Retina (tissue), 1 donor: ENCODE results near the gene DNAH1.

Source experiments
- DNase-seq: peaks from one replicate; pipeline ENCODE4 v3.0.0-alpha.2; 2016

Gene DNAH1

DNA sequence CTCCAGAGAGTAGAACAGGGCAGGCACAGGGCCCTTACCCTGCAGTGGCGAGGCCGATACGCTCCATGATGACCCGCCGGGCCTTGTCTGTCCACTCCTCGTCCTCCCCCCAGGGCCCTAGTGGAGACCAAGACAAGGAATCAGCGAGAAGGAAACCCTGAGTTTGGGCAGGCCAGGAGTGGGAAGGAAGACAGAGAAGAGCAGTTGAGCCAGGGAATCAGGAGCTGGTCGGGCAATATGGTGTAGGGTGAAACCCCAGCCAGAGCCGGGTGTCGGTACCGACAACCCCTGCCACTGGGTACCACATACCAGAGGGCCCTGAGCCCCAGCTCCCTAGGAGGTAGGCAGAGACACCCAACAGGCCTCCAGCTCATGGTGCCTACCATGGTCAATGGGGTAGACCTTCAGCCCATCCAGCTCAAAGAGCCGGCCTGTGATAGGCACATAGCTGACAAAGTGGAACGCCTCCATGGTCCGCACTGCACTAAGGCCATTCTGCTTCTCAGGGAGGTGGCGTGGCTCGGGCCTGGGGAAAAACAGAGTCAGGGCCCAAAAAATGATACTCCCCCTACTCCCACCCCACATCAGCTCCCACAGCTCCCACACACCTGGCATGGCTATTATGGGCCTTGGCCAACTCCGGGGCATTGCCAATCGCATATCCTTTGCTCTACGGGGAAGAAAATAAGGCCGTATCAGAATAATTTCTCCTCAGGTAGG, 90.8 kb downstream of the DNAH1 start:
- no peak for DNase-seq

DNA sequence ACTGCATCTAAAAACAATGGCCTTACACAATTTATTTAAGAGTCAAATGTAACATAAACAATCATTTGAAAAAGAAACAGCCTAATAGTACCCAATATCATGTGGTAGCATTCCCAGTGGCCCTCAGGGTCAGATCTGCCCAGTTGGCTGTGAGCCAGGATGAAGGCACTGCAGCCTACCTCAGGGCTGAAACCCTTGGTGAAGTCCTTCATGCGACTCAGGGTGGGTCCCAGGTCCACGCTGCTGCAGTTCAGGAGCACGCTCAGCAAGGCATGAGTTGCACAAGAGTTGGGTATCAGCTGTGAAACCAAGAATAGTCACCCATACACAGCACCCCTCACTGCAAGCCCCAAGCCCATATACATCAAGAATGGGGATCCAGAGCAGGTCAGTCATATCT, 91.7 kb downstream of the DNAH1 start:
- no peak for DNase-seq

DNA sequence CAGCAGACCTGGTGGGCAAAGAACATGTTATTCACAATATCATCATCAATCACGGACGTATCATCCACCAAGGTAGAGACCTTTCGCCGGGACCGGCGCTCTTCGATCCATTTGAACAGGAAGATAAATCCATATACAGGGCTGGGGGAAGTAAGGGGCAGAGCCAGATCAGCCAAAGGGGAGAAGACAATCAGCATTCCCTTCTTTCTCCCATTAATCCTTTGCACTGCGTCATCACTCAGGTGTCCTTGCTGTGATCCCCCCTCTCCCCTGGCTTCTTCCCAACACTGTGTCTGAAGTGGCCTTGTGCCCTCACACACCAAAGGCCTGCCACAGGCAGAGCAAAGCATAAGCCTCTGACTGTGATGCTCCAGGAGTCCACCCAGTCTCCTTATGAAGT, 92.3 kb downstream of the DNAH1 start:
- DNase-seq = no peak

DNA sequence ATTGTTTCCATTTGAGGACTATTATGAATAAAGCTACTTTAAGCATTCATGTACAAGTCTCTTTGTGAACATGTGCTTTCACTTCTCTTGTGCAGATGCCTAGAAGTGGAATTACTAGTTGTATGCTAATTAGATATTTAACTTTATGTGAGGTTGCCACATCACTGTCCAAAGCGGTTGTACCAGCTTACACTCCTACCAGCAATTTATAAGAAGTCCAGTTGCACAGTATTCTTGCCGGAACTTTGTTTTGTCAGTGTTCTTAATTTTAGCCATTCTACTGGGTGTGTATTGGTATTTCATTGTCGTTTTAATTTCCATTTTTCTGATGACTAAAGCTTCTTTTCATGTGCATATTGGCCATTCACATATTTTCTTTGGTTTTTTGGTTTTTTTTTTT, 99.7 kb downstream of the DNAH1 start:
- no peak for DNase-seq

DNA sequence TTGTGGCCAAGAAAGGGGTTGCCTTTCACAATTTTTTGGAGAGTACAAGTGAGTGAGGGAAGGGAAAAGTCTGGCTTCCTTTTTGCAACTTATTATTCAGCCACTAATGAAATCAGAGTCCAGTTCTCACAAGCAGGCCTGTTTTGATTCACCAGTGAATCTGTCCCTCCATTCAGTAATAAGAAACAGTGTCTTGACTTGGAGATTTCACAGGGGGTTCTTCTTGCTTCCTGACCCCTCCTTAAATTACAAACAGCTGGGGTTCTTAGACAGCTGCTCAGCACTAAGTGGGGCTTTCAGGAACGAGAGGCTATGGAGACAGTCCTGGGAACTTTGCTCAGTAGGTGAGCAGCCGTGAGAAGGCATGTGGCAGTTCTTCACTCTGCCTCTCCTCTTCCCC, 104.3 kb downstream of the DNAH1 start:
- DNase-seq = no peak

DNA sequence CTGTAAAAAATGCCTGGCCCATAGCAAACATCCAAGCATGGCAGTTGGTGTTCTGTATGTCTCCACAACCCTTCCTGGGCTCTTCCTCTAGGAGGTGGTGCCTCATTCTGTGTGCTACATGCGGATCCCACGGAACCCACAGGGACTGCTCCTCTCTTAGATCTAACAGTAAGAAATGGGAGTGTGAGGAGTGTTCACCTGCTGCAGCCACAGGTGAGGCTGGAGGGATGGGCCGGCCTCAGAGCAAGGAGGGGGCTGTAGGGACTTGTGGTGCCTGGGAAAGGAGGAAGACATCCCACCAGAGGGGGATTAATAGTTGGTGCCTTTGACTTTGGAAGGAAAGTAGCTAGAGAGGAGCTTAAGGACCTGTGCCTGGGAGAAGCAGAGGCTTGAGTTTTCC, 106.5 kb downstream of the DNAH1 start:
- DNase-seq = no peak

DNA sequence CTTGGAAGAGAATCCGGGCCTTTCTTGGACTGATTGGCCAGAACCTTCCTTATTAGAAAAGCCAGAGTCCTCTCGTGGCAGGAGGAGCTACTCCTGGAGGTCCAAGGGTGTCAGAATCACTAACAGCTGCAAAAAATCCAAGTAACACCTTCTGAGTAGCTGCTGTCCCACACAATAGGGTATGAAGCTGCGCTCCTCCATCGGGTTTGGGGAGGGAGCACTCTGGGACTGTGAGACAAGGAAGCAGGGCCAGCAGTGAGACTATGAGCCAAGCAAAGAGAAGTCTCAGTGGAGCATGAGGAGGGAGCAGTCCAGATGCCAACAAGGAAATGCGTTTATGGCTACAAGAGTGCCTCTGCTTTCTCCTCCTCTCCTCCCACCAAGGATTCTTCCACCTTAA, 107.1 kb downstream of the DNAH1 start:
- DNase-seq = no peak

DNA sequence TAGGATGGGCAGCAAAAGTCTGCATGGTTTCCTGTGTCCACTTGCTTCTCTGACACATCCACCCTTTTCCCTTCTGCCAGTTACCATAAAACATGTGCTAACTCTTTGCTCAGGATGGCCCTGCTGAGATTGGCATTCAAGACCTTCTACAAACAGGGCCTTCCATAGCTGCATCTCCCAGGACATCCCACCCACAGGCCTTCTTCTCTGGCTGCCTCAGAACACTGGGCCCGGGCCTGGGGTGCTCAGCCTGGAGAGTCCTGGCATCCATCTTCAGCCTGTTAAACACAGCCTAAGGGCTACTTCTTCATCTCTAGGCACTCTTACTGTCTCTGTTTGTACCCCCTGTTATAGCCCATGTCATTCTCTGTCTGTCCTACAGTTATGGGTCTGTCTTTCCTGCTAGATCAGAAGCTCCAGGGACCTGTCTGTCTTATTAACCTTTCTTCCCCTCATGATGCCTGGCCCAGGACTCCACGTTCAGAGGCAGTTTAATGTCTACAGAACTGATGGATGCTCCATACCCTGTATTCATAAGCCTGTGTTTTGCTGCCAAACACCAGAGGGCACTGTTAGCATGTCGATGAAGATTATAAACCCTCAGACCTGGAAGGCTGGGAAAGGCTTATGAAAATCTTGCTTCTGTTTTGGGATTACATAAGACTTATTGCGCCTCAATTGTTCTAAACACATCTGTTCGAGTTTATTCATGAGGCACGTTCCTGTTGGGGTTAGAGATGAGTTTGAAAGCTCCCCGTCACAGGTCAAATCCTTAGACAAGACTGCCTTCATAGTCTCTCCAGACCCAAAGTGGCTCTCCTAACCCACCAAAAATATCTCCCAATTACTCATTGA, 112.3 kb downstream of the DNAH1 start:
- peak; percentile 69 for DNase-seq

DNA sequence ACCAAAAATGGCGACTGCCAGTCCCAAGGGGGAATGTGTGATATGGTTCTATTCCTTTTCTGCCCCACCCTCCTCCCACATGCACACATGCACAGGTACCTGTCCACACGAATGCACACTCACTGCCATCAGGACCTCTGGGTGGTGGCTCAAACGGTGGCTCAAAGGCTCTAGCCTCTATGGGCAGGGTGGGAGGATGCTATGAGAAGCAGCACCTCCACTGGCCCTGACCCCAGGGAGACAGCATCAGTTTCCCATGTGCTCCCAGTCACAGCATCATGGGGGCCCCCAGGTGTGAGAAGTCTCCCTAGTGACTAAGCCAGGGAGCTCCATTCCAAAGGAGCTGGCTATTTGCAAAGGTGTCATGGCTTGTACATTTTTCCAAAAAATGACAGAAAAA, 112.9 kb downstream of the DNAH1 start:
- no peak for DNase-seq

DNA sequence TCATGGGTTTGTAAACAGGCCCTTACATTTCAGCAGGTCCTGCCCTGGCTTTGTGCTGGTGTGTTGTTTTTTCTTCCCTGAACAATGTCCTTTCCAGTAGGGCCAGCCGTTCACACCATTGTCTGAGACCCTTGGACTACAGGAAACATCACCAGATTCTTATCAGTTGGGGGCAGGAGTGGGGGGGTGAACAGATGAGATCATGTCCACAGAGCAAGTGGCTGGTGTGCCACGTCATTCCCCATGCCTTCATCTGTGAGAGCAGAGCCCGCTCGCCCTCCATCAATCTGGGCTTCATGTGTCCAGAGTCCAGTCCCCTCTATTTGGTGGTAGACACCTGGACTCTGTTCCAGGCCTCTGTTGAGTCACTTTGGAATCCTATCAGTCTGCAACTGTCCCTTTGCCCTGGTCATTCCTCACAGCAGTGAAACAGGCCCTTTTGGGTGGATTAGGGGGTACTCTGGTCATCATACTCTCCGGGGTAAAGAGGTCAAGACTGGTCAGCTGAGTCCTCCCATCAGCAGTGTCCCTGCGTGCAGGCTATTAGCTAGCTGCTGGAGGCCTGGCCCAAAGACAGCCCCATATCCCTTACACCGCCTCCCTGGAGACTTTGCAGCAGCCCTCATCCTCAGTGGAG, 113.8 kb downstream of the DNAH1 start:
- DNase-seq = no peak

DNA sequence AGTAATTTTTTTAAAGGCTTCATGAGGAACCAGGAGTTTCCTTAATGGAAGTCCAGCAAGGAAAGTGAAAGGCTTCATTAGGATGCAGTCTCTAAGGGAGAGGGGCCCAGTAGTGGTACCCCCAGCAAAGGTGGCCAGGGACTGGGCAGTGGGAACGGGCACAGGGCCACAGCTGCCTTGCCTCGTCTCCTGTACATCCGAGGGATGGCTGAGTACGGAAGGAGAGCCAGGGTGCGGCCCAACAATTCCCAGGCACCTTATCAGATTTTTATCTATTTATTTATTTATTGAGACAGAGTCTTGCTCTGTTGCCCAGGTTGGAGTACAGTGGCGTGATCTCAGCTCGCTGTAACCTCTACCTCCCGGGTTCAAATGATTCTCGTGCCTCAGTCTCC, 114.3 kb downstream of the DNAH1 start:
- no peak for DNase-seq

DNA sequence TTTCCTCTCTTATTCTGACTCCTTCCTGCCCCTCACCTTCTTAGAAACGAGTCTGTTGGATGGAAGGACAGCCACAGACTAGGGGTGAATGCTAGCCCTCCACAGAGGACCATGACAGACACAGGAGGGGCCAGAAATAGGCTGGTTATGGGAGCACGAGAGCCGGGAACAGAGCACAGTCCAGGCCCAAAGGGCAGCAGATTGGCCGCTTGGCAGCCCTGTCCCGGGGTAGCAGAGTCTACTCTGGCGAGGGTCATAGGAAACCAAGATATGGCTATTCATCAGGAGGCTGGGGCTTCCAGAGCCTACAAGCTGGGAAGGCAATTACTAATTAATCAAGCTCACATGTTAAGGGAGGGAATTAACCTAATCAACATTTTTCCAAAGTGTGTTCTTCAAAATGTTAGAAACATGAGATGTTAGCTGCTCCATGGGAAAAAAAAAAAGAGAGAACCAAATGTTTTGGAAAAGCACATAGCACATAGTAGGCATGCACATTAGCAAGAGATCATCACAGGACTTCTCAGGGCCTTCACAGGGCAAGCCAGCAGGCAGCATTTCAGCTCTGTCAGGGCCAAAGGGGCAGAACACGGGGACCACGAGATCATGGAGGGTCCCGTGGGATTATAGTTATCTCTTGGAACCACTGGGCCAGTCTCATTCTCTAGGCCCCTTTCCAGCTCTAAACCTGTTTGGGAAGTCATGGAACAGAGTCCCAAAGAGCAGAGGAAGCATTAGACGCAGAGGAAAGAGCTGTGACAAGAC, 115.5 kb downstream of the DNAH1 start:
- DNase-seq = no peak

DNA sequence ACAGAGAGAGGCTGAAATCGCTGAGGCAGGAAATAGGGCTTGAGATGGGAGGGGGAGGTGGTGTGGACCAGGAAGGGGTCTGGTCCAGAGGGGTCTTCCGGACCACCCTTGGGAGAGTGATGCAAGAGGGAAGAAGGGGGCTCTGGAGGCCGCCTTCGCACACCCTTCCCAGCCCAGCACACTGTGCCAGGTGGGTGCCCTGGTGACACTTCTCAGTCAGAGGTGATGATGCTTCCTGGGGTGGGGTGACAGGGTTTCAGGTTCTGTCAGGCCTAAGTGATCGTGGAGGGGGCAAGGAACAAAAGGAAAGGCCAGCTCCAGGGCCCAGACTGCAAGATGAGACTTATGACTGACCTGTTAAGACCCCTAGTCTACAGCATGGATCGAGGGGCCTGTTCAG, 116.1 kb downstream of the DNAH1 start:
- DNase-seq = no peak

DNA sequence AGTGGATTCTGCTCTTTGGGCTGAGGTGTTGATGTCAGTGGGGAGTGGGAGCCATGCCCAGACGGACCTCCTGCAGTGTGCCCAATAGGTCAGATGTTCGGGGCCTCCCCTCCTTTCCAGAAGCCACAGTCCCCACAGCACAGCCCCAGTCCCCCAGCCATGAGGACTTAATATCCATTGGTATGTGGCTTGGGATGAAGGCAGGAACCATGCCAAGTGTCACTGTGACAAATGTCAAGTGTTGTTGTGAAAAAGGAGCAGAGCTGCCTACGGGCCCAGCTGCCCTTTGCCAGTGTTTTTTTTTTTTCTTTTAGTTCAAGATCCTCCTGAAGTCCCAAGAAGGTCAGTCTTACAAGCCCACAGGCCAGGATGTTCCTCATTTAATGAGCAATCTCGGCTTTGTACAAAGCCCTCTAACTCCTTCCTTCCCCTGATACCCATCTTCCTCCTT, 116.6 kb downstream of the DNAH1 start:
- no peak for DNase-seq

DNA sequence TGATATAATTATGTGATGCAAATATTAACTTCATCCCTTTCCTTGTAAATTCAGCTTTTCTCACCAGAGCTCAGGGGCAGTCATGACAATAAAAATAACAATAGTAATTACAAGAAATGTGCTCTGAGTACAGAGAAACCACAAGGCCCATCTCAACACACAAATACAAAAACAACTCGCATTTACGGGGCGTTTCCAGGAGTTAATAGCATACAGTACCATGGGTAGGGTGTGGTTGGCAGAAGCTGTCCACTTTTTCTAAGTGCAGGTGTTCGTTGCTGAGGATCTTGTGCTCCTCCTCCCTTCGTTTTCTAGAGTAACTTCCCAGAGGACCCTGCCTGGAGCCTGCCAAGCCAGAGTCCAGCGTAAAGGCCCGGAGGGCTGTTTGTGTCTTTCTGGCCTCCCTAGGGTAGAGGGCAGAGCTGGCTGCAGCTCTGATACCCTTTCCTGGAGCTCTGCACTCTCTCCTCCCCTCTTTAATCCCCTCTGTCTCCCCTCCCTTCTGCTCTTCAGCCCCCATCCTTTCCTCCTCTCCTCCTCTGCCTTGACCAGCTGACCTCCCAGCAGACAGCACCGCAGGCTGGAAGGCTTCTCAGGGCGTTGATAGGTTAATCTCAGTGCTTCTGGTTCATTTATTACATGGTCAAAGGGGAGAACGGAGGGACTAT, 117.3 kb downstream of the DNAH1 start:
- peak; percentile 59 for DNase-seq

DNA sequence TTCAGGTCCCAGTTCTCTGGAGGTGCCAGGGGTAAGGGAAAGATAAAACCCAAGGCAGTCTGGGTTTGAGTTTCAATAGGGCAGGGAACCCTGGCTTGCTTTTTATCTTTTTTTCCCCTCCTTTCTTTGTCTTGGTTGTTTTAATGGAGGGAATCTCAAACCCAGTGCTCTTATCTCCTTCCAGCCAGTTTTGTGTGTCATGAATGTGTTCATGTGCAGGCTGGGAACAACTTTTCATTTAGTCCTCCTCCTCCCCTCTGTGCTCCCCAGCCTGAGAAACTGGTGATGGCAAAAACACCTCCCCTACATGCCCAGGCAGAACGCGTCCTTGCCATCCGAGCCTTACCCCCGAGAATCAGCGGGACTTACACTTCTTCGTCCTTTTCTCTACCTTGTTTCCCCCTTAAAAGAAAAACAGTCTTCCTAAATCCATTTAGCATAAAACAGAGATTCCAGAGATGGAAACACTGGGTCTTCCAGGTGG, 117.9 kb downstream of the DNAH1 start:
- DNase-seq = no peak

DNA sequence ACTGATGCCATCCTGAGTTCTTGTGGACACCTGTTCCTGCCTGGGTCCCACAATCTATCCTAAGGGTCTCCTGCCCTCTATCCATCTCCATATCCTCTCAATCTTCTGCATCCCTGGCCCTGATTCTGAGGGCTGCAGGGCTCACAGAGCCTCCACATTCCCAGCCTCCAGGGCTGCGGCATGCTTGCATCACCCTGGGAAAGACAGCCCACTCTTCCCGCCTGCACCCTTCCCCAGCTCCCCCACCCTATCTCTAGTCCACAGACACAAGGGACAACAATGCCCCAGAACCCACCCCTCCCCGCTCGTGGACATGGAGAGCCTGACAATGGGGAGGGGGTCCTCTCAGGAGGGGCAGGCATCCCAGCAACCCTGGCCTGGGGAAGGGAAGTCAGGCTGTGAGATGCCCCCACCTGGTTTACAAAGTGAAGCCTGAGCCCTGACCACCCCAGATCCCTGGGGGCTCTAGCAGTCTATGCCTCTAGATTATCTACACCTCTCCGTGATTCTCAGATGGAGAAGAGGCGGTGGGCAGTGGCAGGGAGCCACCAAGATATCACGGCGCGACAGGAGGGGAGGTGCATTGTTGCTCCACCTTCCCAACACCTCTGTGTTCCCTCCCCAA, 118.5 kb downstream of the DNAH1 start:
- DNase-seq = peak; percentile 4

DNA sequence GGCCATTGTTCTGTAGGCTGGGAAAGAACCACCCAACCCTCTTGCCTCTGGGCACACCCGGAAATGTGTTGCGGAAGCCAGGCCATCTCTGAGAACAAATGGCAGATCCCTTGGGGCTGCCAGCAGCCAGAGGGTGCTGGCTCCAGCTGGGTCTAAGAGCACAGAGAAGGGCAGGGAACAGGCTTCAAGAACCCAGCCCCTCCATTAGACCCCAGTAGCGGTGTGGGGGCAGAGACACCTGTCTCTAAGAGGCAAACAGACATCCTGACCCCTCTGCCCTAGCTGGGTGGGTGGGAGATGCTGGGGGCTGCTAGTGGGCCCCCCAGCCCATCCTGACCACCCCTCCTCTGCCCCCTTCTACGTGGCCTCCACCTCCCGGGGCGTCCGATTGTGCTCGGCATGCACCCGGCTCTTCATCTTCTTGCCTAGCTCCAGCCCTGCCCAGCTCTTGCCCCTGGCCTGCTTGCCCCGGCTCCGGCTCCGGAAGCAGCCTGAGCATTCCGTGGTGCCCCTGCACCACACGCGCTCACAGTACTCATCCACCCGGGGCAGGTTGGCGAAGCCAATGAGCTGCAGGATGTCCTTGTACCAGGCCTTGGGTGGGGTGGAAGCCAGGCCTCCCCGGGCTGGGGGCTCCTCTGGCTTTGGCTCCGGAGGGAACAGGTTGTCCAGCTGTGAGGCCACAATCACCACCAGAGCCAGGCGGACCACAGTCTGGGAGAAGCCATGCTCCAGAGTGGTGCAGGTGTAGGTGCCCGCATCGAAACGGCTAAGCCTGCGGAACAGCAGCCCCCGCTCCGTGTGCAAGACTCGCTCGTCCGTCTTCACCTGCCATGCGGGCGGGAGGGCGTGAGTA, 119.4 kb downstream of the DNAH1 start:
- DNase-seq = no peak

DNA sequence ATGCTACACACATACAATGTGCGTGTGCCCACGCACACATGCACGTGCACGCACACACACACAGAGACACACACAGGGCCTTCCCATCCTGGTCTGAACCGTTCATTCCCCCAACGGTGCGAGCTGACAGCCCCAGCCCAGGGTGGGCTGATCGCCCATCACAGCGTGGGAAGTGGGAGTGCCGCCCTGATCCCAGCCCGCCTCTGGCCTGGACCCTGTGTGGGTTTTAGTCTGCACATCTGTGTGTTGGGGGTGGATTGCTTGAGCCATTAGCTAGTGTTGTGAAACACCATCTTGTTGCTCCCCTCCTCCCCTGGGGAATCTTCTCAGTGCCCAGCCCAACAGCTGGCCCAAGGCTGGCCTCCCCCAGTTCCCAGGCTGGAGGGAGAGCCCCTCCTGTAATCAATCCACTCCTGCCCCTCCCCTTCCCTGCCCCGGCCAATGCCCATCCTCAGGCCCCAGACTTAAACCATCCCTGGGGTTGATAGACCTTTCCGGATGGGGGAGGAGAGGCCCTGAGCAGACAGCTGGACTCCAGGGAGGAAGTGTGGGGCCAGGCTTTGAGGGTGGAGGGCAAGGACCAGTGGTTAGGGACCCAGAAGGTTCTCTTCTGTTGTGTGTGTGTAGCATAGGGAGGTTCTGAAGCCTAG, 120.5 kb downstream of the DNAH1 start:
- DNase-seq = peak; percentile 26
